Measurements from ENCODE around the gene TMEM184C.

DNA sequence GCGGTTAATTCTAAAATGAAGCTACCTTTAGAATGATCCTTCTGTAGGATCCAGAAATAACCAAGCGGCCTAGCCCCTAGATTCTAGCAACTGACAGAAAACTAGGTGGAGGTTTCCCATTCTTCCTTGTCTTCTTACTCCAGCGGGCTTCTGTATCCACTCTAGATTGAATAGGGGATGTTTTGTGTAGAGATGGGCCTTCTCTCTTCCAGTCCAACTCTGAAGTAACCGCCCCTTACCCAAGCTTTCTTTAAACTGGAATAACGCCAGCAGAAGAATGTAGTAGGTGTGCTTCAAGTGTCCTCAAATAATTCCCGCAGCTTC lies 386 bp upstream of the TMEM184C start:
- TF ChIP-seq, protein P1, sequence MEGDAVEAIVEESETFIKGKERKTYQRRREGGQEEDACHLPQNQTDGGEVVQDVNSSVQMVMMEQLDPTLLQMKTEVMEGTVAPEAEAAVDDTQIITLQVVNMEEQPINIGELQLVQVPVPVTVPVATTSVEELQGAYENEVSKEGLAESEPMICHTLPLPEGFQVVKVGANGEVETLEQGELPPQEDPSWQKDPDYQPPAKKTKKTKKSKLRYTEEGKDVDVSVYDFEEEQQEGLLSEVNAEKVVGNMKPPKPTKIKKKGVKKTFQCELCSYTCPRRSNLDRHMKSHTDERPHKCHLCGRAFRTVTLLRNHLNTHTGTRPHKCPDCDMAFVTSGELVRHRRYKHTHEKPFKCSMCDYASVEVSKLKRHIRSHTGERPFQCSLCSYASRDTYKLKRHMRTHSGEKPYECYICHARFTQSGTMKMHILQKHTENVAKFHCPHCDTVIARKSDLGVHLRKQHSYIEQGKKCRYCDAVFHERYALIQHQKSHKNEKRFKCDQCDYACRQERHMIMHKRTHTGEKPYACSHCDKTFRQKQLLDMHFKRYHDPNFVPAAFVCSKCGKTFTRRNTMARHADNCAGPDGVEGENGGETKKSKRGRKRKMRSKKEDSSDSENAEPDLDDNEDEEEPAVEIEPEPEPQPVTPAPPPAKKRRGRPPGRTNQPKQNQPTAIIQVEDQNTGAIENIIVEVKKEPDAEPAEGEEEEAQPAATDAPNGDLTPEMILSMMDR (IDR thresholded peaks at IDR 0.05) = no peak
- no peak for TF ChIP-seq EP300 (IDR thresholded peaks at IDR 0.05; ENCODE audit: low read depth)

Data from transverse colon (tissue), 3 donors.